Measurements from ENCODE around the gene CCDC27.

DNA sequence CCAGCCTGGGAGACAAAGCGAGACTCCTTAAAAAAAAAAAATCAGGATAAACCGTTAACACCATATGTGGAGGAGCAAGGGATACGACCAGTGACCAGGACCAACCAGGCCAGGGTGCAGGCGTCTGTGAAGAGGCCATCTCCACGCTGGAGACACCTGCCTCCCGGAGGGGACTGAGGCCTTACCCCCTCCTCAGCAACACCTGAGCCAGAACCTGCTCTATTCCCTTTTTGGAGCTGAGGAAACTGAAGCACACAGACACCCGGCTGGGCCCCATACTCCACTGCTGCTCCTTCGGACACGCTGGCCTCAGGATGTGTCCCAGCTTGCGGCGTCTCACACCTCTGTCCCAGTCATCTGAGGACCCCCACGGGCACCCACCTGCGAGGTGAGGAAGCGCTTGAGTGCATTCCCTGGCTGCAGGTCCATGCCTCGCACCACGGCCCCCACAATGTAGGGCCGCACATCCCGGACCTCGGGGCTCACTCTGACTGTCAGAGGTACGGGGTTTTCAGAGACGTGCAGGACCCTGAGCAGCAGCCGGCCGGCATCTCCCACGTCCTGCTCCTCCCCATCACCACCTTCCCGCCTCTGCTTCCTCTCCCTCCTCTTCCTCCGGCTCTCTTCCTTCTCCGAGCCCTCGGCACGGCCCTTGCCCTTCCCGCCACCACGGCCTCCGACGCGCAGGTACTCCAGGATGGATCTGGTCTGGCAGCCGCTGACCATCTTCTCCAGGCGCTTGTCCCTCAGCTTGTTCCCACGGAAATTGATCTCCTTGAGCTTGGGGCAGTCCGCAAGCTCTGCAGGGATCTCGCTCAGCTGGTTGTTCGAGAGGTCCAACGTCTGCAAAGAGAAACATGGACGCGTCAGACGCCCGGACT lies 34.5 kb downstream of the CCDC27 start:
- TF ChIP-seq TBL1XR1 (IDR thresholded peaks at IDR 0.05; ENCODE audit: borderline replicate concordance, low read length, partially characterized antibody) (no peak), GABPA (IDR thresholded peaks at IDR 0.05; ENCODE audit: low read depth, low read length) (no peak), GABPA (CRISPR knock-in tag; IDR thresholded peaks at IDR 0.05; ENCODE audit: low read depth) (no peak), TAF1 (CRISPR knock-in tag; IDR thresholded peaks at IDR 0.05) (no peak), POGZ (CRISPR knock-in tag; IDR thresholded peaks at IDR 0.05) (no peak), GTF3A (CRISPR knock-in tag; conservative IDR thresholded peaks at IDR 0.05) (no peak), PHF8 (CRISPR knock-in tag; IDR thresholded peaks at IDR 0.05) (no peak)
